T-helper 1 cell treated with Interleukin-12 subunit alpha and Interleukin-12 subunit beta and Interleukin-4 antibody, amounts not matched to agents 30 ng/mL and 1 ng/mL, for 36 hours (primary cell): ENCODE data around the gene PDZD8. TPM values are rescaled to one million over a fixed set of nuclear protein-coding genes. Genes with fewer than 3 reads are reported as not detected.

ENCODE experiments used
- intact Hi-C: fragments of 100-400 bp; cut with micrococcal nuclease; formaldehyde crosslinking; loops from one replicate; pipeline ENCODE4 v1.15.1; 2024
- total RNA-seq: library from RNA; stranded (reverse); gene quantifications from 2 replicates; pipeline ENCODE4 v1.2.3, GENCODE V29; 2022

PDZD8 gene
- total RNA-seq, 1 donor from 2014 or later: 17.0 TPM

DNA sequence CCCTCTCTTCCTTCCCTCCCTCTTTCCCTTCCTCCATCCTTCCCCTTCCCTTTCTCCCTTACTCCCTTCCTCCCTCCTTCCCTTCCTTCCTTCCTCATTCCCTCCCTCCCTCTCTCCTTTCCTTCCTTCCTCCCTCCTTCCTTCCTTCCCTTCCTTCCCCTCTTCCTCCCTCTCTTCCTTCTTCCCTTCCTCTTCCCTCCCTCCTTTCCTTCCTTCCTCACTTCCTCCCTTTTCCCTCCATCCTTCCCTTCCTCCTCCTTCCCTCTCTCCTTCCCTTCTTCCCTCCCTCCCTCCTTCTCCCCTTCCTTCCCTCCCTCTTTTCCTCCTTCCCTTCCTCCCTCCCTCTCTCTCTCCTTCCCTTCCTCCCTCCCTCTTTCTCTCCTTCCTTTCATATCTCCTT, 147.0 kb downstream of the PDZD8 start:
- intact Hi-C loops: no loop called here

Other genes starting within 250 kb of the PDZD8 start
- not detected in 2 replicates for gene VAX1, start 237.2 kb downstream of the PDZD8 start, total RNA-seq
- gene KCNK18, start 178.0 kb downstream of the PDZD8 start, total RNA-seq: not detected in 2 replicates
- gene SLC18A2, start 134.3 kb downstream of the PDZD8 start, total RNA-seq: not detected in 2 replicates
- gene EMX2, start 167.3 kb upstream of the PDZD8 start, total RNA-seq: not detected in 2 replicates